Esophagus squamous epithelium (tissue), 4 donors: ENCODE measurements around the gene RNF121.

ENCODE experiments used
- POLR2A ChIP-seq, 4 donors: fragments of 450-650 bp; IDR thresholded peaks; one replicate each; pipeline ENCODE4 v1.6.1; 2017; ENCODE audit warnings: antibody characterized with exemption in 4 of 4, mild to moderate bottlenecking in 4 of 4, moderate library complexity in 3 of 4
- TF ChIP-seq, protein P1 (sequence below), 6 experiments: fragments of 450-650 bp in 4 of 6; fragments of 200-600 bp in 2 of 6; sonication (generic) in 2 of 6; IDR thresholded peaks; one replicate each; pipeline ENCODE4 v1.5.1; 2016 to 2019; ENCODE audit warnings: antibody characterized with exemption in 6 of 6, mild to moderate bottlenecking in 4 of 6, moderate library complexity in 4 of 6

DNA sequence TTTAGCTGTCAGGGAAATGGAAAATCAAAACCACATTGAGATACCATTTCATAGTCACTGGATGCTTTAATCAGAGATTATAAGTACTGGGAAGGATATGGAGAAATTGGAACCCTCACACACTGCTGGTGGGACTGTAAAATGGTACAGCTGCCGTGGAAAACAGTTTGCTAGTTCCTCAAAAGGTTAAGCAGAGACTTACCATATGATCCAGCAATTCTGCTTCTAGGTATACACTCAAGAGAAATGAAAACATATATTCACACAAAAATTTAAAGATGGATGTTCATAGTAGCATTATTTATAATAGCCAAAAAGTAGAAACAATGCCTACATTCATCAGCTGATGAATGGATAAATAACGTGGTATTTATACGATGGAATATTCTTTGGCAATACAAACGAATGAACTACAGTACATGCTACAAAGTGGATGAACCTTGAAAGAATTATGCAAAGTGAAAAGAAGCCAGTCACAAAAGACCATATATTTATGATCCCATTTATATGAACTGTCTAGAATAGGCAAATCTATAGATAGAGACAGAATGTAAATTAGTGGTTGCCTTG, 23.0 kb downstream of the RNF121 start:
- TF ChIP-seq, protein P1, sequence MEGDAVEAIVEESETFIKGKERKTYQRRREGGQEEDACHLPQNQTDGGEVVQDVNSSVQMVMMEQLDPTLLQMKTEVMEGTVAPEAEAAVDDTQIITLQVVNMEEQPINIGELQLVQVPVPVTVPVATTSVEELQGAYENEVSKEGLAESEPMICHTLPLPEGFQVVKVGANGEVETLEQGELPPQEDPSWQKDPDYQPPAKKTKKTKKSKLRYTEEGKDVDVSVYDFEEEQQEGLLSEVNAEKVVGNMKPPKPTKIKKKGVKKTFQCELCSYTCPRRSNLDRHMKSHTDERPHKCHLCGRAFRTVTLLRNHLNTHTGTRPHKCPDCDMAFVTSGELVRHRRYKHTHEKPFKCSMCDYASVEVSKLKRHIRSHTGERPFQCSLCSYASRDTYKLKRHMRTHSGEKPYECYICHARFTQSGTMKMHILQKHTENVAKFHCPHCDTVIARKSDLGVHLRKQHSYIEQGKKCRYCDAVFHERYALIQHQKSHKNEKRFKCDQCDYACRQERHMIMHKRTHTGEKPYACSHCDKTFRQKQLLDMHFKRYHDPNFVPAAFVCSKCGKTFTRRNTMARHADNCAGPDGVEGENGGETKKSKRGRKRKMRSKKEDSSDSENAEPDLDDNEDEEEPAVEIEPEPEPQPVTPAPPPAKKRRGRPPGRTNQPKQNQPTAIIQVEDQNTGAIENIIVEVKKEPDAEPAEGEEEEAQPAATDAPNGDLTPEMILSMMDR (IDR thresholded peaks at IDR 0.05), result no peak
- TF ChIP-seq POLR2A (IDR thresholded peaks at IDR 0.05), result no peak
